OCI-LY1 (cell line): ENCODE results near the gene RELA.

Source experiments
- H2AFZ ChIP-seq: fragments of 200-600 bp; sonication (generic), shearing (Covaris generic); 2 replicates; pipeline ENCODE4 v1.6.0; 2014; ENCODE audit warnings: antibody characterized with exemption, mild to moderate bottlenecking, low read length
- H3F3A ChIP-seq: fragments of 200-600 bp; sonication (generic), shearing (Covaris generic); 2 replicates; pipeline ENCODE4 v1.6.0; 2014; ENCODE audit warnings: mild to moderate bottlenecking, antibody characterized with exemption, low read length, moderate library complexity; ENCODE audit not compliant: insufficient read depth
- H3K27ac ChIP-seq: fragments of 200-600 bp; sonication (generic); 2 replicates; pipeline ENCODE4 v1.5.1; 2014; ENCODE audit warnings: low read length, mixed run types, mild to moderate bottlenecking, low read depth; ENCODE audit not compliant: poor library complexity, severe bottlenecking
- H3K27me3 ChIP-seq: fragments of 200-600 bp; sonication (generic); 2 replicates; pipeline ENCODE4 v1.6.0; 2014; ENCODE audit warnings: antibody characterized with exemption, mild to moderate bottlenecking, low read length, moderate library complexity; ENCODE audit not compliant: insufficient read depth
- H3K36me3 ChIP-seq: fragments of 200-600 bp; sonication (generic); 2 replicates; pipeline ENCODE4 v1.6.1; 2014; ENCODE audit warnings: mild to moderate bottlenecking, antibody characterized with exemption, low read length, moderate library complexity, mixed read lengths; ENCODE audit not compliant: insufficient read depth
- H3K4me1 ChIP-seq: fragments of 200-600 bp; sonication (generic); 2 replicates; pipeline ENCODE4 v1.5.1; 2014; ENCODE audit warnings: mild to moderate bottlenecking, low read length, moderate library complexity; ENCODE audit not compliant: insufficient read depth, severe bottlenecking
- H3K4me2 ChIP-seq: fragments of 200-600 bp; sonication (generic), shearing (Covaris generic); 2 replicates; pipeline ENCODE4 v1.6.1; 2014; ENCODE audit warnings: low read length
- H3K4me3 ChIP-seq: fragments of 200-600 bp; sonication (generic); 2 replicates; pipeline ENCODE4 v1.5.1; 2014; ENCODE audit warnings: low read length, low read depth, mild to moderate bottlenecking, mixed read lengths; ENCODE audit not compliant: poor library complexity, severe bottlenecking
- H3K79me2 ChIP-seq: fragments of 200-600 bp; shearing (Covaris generic); 2 replicates; pipeline ENCODE4 v1.6.1; 2016; ENCODE audit warnings: mixed run types, low read length, mixed read lengths; ENCODE audit not compliant: insufficient read depth
- H3K9ac ChIP-seq: fragments of 200-600 bp; sonication (generic), shearing (Covaris generic); 2 replicates; pipeline ENCODE4 v1.6.1; 2014; ENCODE audit warnings: mild to moderate bottlenecking, low read length, mixed read lengths
- H3K9me2 ChIP-seq: fragments of 200-600 bp; sonication (generic), shearing (Covaris generic); 2 replicates; pipeline ENCODE4 v1.6.1; 2014; ENCODE audit warnings: low read depth, mild to moderate bottlenecking, low read length, mixed read lengths
- H3K9me3 ChIP-seq: fragments of 200-600 bp; shearing (Covaris generic); 2 replicates; pipeline ENCODE4 v1.6.1; 2014; ENCODE audit warnings: low read length, mixed read lengths
- H4K20me1 ChIP-seq: fragments of 200-600 bp; sonication (generic), shearing (Covaris generic); 2 replicates; pipeline ENCODE4 v1.6.0; 2016; ENCODE audit warnings: mild to moderate bottlenecking, low read length; ENCODE audit not compliant: insufficient read depth
- EZH2 ChIP-seq: fragments of 200-600 bp; sonication (generic), shearing (Covaris generic); IDR thresholded peaks from 2 replicates; pipeline ENCODE4 v1.8.0; 2017; ENCODE audit warnings: borderline replicate concordance, mixed run types, mild to moderate bottlenecking, antibody characterized with exemption, low read length, moderate library complexity, mixed read lengths
- TF ChIP-seq, protein P1 (sequence below): fragments of 200-600 bp; sonication (generic), shearing (Covaris generic); IDR thresholded peaks from 2 replicates; pipeline ENCODE4 v1.5.1; 2017; ENCODE audit warnings: mild to moderate bottlenecking, antibody characterized with exemption, low read length, moderate library complexity, mixed read lengths

RELA gene

DNA sequence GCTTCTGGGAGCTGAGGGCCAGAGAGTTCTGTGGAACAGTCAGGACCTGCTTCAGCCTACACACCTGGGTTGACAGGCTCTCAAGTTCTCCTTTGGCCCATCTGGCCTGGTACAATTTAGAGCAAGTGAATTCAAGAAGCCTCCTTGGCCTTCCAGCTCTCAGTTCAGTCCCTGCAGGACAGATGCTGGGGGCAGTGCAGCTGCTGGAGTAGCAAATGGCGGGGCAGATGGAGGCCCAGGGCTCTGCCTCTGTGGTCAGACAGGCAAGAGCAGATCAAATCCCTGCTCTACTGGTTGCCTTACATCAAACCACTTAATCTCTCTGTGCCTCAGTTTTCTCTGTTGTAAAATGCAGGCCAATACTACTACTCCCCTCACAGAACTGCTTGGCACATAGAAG lies 58.5 kb downstream of the RELA start:
- TF ChIP-seq EZH2: no peak
- TF ChIP-seq, protein P1, sequence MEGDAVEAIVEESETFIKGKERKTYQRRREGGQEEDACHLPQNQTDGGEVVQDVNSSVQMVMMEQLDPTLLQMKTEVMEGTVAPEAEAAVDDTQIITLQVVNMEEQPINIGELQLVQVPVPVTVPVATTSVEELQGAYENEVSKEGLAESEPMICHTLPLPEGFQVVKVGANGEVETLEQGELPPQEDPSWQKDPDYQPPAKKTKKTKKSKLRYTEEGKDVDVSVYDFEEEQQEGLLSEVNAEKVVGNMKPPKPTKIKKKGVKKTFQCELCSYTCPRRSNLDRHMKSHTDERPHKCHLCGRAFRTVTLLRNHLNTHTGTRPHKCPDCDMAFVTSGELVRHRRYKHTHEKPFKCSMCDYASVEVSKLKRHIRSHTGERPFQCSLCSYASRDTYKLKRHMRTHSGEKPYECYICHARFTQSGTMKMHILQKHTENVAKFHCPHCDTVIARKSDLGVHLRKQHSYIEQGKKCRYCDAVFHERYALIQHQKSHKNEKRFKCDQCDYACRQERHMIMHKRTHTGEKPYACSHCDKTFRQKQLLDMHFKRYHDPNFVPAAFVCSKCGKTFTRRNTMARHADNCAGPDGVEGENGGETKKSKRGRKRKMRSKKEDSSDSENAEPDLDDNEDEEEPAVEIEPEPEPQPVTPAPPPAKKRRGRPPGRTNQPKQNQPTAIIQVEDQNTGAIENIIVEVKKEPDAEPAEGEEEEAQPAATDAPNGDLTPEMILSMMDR: no peak
- no peaks in the 10 kb centered on the region for H4K20me1 ChIP-seq

More for the DNA sequence above, 58.5 kb downstream of the RELA start:
- Histone ChIP-seq H3K27ac (no peak overlapping the region), H3K4me3 (no peak overlapping the region), H3F3A (no peaks in the 10 kb centered on the region), H3K9ac (no peak overlapping the region), H3K4me2 (no peak overlapping the region), H3K4me1 (no peaks in the 10 kb centered on the region), H3K9me3 (no peaks in the 10 kb centered on the region), H3K27me3 (no peaks in the 10 kb centered on the region), H3K79me2 (no peaks in the 10 kb centered on the region), H2AFZ (no peak overlapping the region), H3K36me3 (peaks cover 48% of the 10 kb centered on the region), H3K9me2 (no peaks in the 10 kb centered on the region)
